ENCODE data around the gene LRRC4C.

The LRRC4C gene

GRCh38 chr11:40139536-40139935, 1319.9 kb downstream of the LRRC4C start:
- DNase-seq, result no peak

GRCh38 chr11:40139066-40139465, 1320.4 kb downstream of the LRRC4C start:
- no peak for DNase-seq

- no peak for DNase-seq
Observed at GRCh38 chr11:40134820-40135570, 1324.5 kb downstream of the LRRC4C start.

GRCh38 chr11:40133498-40133897, 1326.0 kb downstream of the LRRC4C start:
- no peak for DNase-seq

GRCh38 chr11:40132912-40133311, 1326.5 kb downstream of the LRRC4C start:
- no peak for DNase-seq

GRCh38 chr11:40130427-40130826, 1329.0 kb downstream of the LRRC4C start:
- no peak for DNase-seq

GRCh38 chr11:40129266-40129665, 1330.2 kb downstream of the LRRC4C start:
- no peak for DNase-seq

GRCh38 chr11:40125054-40125453, 1334.4 kb downstream of the LRRC4C start:
- DNase-seq, result no peak

GRCh38 chr11:40119661-40120060, 1339.8 kb downstream of the LRRC4C start:
- no peak for DNase-seq

- DNase-seq, result no peak
Observed at GRCh38 chr11:40118780-40119179, 1340.7 kb downstream of the LRRC4C start.

- DNase-seq, result no peak
Observed at GRCh38 chr11:40118026-40118425, 1341.4 kb downstream of the LRRC4C start.

GRCh38 chr11:40104941-40105550, 1354.4 kb downstream of the LRRC4C start:
- no peak for DNase-seq

- no peak for DNase-seq
Observed at GRCh38 chr11:40100781-40101180, 1358.7 kb downstream of the LRRC4C start.

GRCh38 chr11:40100162-40100553, 1359.3 kb downstream of the LRRC4C start:
- DNase-seq, result no peak

- DNase-seq, result no peak
Observed at GRCh38 chr11:40099426-40100161, 1359.9 kb downstream of the LRRC4C start.

GRCh38 chr11:40095446-40095845, 1364.0 kb downstream of the LRRC4C start:
- DNase-seq, result no peak

GRCh38 chr11:40094954-40095353, 1364.5 kb downstream of the LRRC4C start:
- no peak for DNase-seq

GRCh38 chr11:40080434-40080833, 1379.0 kb downstream of the LRRC4C start:
- no peak for DNase-seq

Data from activated CD8-positive, alpha-beta memory T cell treated with anti-CD3 and anti-CD28 coated beads for 24 hours (primary cell).